Loucy (cell line): ENCODE data around the gene BCAS3.

ENCODE experiments used
- CTCF ChIP-seq: fragments of 200-600 bp; sonication (generic); conservative IDR thresholded peaks from 2 replicates; pipeline ENCODE4 v1.5.1; 2014; ENCODE audit warnings: mild to moderate bottlenecking, antibody characterized with exemption, low read length
- EZH2phosphoT487 ChIP-seq: fragments of 200-600 bp; IDR thresholded peaks from 2 replicates; pipeline ENCODE4 v1.6.1; 2018; ENCODE audit warnings: antibody characterized with exemption, mild to moderate bottlenecking, moderate library complexity, borderline replicate concordance

- TF ChIP-seq CTCF (no peak), EZH2phosphoT487 (no peak)
Measured at GRCh38 chr17:61387511-61388305, 710.1 kb downstream of the BCAS3 start.
